PC-9 (cell line): ENCODE measurements around the gene APOL2.
"Not testable (repeated sequence)": the region's sequence is repeated elsewhere in the genome, so short reads cannot be mapped to it uniquely, and the experiment has no call there.

Experiments
- CTCF ChIP-seq: fragments of 200-600 bp; sonication (generic); conservative IDR thresholded peaks from 2 replicates; pipeline ENCODE4 v1.6.1; 2017; ENCODE audit warnings: mixed run types, antibody characterized with exemption, mild to moderate bottlenecking, moderate library complexity
- EZH2 ChIP-seq: fragments of 200-600 bp; sonication (generic); IDR thresholded peaks from 2 replicates; pipeline ENCODE4 v1.8.0; 2017; ENCODE audit warnings: antibody characterized with exemption, low read depth

- TF ChIP-seq CTCF, EZH2: not testable (repeated sequence)
These were observed 35.9 kb downstream of the APOL2 start for GRCh38 chr22:36203441-36203840.
